Measurements from ENCODE around the gene OMP. TPM values are rescaled to one million over a fixed set of nuclear protein-coding genes. Genes with fewer than 3 reads are reported as not detected.

Gene OMP
- total and polyA plus RNA-seq, 3 donors from 2014 or later = 1.7 to 6.7 TPM; not detected in 1

DNA sequence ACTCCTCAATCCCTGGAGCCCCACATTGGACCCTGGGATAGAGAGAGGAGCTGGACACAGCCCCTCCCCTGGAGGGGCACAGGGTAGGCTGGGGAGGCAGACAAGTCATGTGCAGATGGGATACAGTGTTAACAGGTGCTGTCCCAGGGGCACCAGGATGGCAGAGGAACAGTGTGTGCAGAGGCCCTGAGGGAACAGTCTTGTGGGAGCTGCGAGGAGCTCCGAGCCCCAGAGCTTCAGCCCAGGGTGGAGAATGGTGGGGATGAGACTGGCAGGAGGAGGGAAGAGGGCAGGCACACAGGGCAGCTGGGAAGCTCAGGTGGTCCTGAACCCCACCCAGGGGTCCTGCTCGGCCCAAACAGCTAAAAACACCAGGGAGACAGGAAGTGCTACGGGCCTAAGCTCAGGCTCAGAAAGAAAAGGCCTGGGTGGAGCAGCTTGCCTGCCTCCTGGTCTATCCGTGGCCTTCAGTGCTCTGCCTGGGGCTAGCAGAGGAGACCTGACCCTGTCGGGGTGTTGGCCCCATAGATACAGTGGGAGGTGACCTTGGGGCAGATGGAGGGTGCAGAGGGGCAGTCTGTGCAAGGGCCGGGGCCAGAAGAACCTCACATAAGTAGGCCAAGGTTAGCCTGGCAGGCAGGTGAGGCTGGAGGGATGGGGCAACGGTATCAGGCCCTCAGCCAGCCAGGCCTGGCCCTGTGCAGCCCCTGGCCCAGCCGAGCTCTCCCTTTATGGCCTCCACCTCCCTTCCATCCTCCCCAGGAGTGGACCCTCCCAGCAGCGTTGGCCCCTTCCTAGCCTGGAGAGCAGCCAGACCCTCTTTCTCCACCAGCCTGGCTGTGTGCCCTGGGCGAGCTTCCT, 20.4 kb upstream of the OMP start:
- peaks cover 57% of the 10 kb centered on the region for H3K4me1 ChIP-seq
- no peak for DNase-seq
- H3K4me3 ChIP-seq = no peak overlapping the region
- H3K36me3 ChIP-seq (ENCODE audit: low read depth, missing control alignments) = no peaks in the 10 kb centered on the region
- H3K9me3 ChIP-seq = no peaks in the 10 kb centered on the region
- intact Hi-C loops (cut with DNase I; ENCODE audit: low total_unique reads) = no loop called here
- TF ChIP-seq, protein P1, sequence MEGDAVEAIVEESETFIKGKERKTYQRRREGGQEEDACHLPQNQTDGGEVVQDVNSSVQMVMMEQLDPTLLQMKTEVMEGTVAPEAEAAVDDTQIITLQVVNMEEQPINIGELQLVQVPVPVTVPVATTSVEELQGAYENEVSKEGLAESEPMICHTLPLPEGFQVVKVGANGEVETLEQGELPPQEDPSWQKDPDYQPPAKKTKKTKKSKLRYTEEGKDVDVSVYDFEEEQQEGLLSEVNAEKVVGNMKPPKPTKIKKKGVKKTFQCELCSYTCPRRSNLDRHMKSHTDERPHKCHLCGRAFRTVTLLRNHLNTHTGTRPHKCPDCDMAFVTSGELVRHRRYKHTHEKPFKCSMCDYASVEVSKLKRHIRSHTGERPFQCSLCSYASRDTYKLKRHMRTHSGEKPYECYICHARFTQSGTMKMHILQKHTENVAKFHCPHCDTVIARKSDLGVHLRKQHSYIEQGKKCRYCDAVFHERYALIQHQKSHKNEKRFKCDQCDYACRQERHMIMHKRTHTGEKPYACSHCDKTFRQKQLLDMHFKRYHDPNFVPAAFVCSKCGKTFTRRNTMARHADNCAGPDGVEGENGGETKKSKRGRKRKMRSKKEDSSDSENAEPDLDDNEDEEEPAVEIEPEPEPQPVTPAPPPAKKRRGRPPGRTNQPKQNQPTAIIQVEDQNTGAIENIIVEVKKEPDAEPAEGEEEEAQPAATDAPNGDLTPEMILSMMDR (IDR thresholded peaks at IDR 0.05) = no peak
- no peak for TF ChIP-seq POLR2A (IDR thresholded peaks at IDR 0.05)
- H3K27me3 ChIP-seq = no peaks in the 10 kb centered on the region
- peak overlapping the region; percentile 12 to 69 for H3K27ac ChIP-seq
- 35 to 62% methylated on average over 11 of the region's 11 CpGs for WGBS, 2 donors

- peak; percentile 73 for DNase-seq
- H3K9me3 ChIP-seq = no peaks in the 10 kb centered on the region
- no peak for TF ChIP-seq POLR2A (IDR thresholded peaks at IDR 0.05)
- TF ChIP-seq, protein P1 (IDR thresholded peaks at IDR 0.05) = no peak
- no peaks in the 10 kb centered on the region for H3K27me3 ChIP-seq
- 58 to 64% methylated on average over 15 of the region's 15 CpGs for WGBS, 2 donors
- peak overlapping the region; percentile 12 to 69 for H3K27ac ChIP-seq
- H3K36me3 ChIP-seq (ENCODE audit: low read depth, missing control alignments) = no peaks in the 10 kb centered on the region
- no peak overlapping the region for H3K4me3 ChIP-seq
- H3K4me1 ChIP-seq = peaks cover 64% of the 10 kb centered on the region
- intact Hi-C loops (cut with DNase I; ENCODE audit: low total_unique reads) = no loop called here
Measured at GRCh38 chr11:77082838-77083565, 19.6 kb upstream of the OMP start.

DNA sequence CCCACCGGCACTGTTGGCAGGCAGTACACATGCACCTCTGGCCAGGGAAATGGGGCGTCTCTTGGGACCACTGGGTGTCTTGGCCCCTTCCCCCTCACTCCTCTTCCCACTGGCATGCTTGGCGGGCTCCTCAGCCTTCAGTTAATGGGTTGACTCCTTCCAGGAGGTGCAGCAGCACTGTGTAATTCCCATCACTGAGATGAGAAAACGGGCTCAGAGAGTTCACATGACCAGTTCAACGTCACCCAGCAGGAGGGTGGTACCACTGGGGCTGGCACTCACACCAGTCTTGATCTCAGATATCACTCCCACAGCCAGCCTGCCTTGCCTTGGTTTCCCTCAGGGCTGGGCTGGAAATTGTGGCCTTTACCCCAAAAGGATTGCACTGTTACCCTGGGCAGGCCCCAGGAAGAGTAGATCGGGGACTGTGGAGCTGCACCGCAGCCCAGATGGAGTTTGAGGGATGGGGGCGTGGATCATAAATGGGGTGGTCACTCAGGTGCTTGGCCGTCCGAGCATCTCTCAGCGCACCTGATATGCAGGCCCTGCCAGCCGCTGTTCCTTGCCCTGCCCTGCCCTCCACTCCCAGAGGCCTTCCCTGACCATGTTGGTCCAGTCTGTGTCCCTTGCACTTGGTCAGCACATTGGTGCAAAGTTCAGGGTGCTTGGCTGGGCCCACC, 18.9 kb upstream of the OMP start:
- no peaks in the 10 kb centered on the region for H3K27me3 ChIP-seq
- H3K27ac ChIP-seq = peak overlapping the region in 1 of 2 donors; percentile 69
- no peak for DNase-seq
- TF ChIP-seq, protein P1 (IDR thresholded peaks at IDR 0.05) = no peak
- no peak for TF ChIP-seq POLR2A (IDR thresholded peaks at IDR 0.05)
- intact Hi-C loops (cut with DNase I; ENCODE audit: low total_unique reads) = no loop called here
- no peaks in the 10 kb centered on the region for H3K36me3 ChIP-seq (ENCODE audit: low read depth, missing control alignments)
- no peaks in the 10 kb centered on the region for H3K9me3 ChIP-seq
- peaks cover 69% of the 10 kb centered on the region for H3K4me1 ChIP-seq
- no peak overlapping the region for H3K4me3 ChIP-seq
- 84 to 92% methylated on average over 9 to 12 of the region's 12 CpGs for WGBS, 2 donors

DNA sequence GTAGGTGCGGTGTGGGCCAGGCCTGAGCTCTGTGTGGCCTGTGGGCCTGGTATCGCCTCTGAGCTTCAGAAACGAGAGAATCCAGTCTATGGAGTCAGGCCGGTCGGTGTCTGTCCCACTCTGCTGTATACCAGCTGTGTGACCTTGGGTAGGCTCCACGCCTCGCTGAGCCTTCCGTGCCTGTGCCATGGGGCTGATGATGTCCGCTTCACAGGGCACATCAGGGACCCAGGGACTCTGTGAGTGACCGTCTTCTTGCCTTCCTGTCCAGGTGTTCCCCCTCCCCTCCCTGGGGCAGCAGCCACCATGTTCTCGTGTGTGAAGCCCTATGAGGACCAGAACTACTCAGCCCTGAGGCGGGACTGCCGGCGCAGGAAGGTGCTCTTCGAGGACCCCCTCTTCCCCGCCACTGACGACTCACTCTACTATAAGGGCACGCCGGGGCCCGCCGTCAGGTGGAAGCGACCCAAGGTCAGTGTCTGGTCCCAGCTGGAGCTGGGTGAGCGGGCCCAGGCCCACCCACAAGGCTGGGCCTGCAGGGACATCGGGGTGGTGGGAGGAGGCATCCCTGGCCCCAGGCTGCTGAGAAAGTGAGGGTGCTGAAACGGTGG, 18.0 kb upstream of the OMP start:
- H3K36me3 ChIP-seq (ENCODE audit: low read depth, missing control alignments) = no peaks in the 10 kb centered on the region
- peaks cover 73% of the 10 kb centered on the region for H3K4me1 ChIP-seq
- no peaks in the 10 kb centered on the region for H3K27me3 ChIP-seq
- DNase-seq = peak; percentile 47
- no peaks in the 10 kb centered on the region for H3K9me3 ChIP-seq
- 68 to 78% methylated on average over 13 to 25 of the region's 25 CpGs for WGBS, 2 donors
- intact Hi-C loops (cut with DNase I; ENCODE audit: low total_unique reads) = loop anchor here (5.0 kb wide), 1 partner anchor 37 kb away; no protein-coding TSS in a partner anchor
- no peak overlapping the region for H3K4me3 ChIP-seq
- peak overlapping the region in 1 of 2 donors; percentile 35 for H3K27ac ChIP-seq
- no peak for TF ChIP-seq POLR2A (IDR thresholded peaks at IDR 0.05)
- TF ChIP-seq, protein P1 (IDR thresholded peaks at IDR 0.05) = no peak
